Testis (tissue), 3 donors: Measurements from ENCODE around the gene COL4A1. TPM values are rescaled to one million over a fixed set of nuclear protein-coding genes. Genes with fewer than 3 reads are reported as not detected.

Experiments
- DNase-seq: peaks from one replicate; pipeline ENCODE4 v3.0.0-alpha.2; 2019
- H3K27ac ChIP-seq, 2 donors: fragments of 200-600 bp; sonication (generic); one replicate each; pipeline ENCODE4 v1.5.1; 2019
- H3K27me3 ChIP-seq: fragments of 200-600 bp; sonication (generic); one replicate; pipeline ENCODE4 v1.5.1; 2019
- H3K36me3 ChIP-seq: fragments of 200-600 bp; sonication (generic); one replicate; pipeline ENCODE4 v1.5.1; 2017; ENCODE audit warnings: low read depth; ENCODE audit errors: missing control alignments
- H3K4me1 ChIP-seq: fragments of 200-600 bp; sonication (generic); one replicate; pipeline ENCODE4 v1.5.1; 2019
- H3K4me3 ChIP-seq, 2 donors: fragments of 200-600 bp; sonication (generic); one replicate each; pipeline ENCODE4 v1.5.1; 2017 to 2019
- H3K9me3 ChIP-seq: fragments of 200-600 bp; sonication (generic); one replicate; pipeline ENCODE4 v1.5.1; 2017
- CTCF ChIP-seq, 3 experiments: fragments of 450-650 bp in 2 of 3; fragments of 200-600 bp in 1 of 3; sonication (generic) in 1 of 3; IDR thresholded peaks; one replicate each; pipeline ENCODE4 v1.5.1; 2016 to 2019; ENCODE audit warnings: antibody characterized with exemption in 3 of 3, mild to moderate bottlenecking in 2 of 3, moderate library complexity in 1 of 3
- POLR2A ChIP-seq: fragments of 450-650 bp; IDR thresholded peaks from one replicate; pipeline ENCODE4 v1.6.1; 2017; ENCODE audit warnings: antibody characterized with exemption, mild to moderate bottlenecking, moderate library complexity
- WGBS, 2 donors: methylation state at CpG; one replicate each; pipeline ENCODE4 v1.1.5; 2018; 5-methylcytosine and 5-hydroxymethylcytosine counted together
- intact Hi-C: fragments of 100-400 bp; cut with DNase I; formaldehyde crosslinking; loops from one replicate; pipeline ENCODE4 v1.15.1; 2023; ENCODE audit warnings: low total_unique reads
- polyA plus RNA-seq: library from polyadenylated mRNA; stranded (reverse); fragments of 350-450 nt; fragmentation: Illumina TruSeq; extraction: RNeasy Lipid Tissue Mini Kit (QIAGEN cat#74804); gene quantifications from one replicate; pipeline ENCODE4 v1.2.3, GENCODE V29; 2014; ENCODE audit warnings: low read depth, low replicate concordance; ENCODE audit not compliant: insufficient read depth
- total RNA-seq, 2 donors: library from RNA; depleted of rRNA; stranded (reverse); fragments of >200 nt; gene quantifications; one replicate each; pipeline ENCODE4 v1.2.3, GENCODE V29; 2016

The COL4A1 gene
- total and polyA plus RNA-seq, 3 donors from 2014 or later, result 35.5 to 43.0 (median 39.0) TPM

DNA sequence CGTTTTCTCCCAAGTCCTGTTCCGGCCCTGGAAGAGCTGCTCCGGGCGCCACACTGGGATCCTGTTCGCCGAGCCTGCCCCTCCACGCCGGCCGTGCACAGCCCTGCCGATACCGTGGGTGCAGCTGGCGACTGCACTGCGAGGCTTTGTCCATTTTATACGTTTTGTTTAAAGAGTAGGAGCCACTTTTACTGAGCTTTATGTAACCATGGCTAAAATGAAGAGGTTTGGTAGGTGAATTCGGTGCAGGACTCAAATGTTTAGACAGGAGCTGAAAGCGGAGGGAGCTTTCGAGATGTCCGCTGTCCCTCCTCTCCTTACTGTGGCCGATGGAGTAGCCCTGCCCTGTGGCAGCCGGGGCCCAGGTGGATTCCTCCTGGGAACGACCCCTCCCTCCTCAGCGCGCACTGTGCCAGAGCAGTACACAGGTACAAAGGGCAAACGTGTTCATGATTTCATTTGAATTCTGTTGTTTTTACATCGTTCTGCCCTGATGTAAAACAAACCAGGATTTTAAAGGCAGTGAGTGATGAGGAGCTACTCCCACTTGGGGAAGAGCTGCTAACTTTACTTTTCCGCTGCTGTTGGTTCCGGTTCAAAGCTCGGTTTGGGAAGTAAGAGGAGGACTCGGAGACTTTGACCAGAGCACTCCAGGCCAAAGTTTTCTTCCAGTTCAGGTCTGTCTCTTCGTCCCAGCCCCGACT lies 1.9 kb upstream of the COL4A1 start:
- intact Hi-C loops, result no loop called here
- WGBS, 2 donors, result 5 to 7% methylated on average over 24 to 31 of the region's 31 CpGs
- TF ChIP-seq POLR2A, result no peak
- no peak for TF ChIP-seq CTCF (IDR thresholded peaks at IDR 0.05)
- DNase-seq, result peak; percentile 26
- H3K27me3 ChIP-seq, result no peaks in the 10 kb centered on the region
- H3K36me3 ChIP-seq, result no peaks in the 10 kb centered on the region
- peak overlapping the region; percentile 77 to 84 for H3K4me3 ChIP-seq
- peak overlapping the region; percentile 86 to 92 for H3K27ac ChIP-seq
- no peaks in the 10 kb centered on the region for H3K4me1 ChIP-seq
- no peaks in the 10 kb centered on the region for H3K9me3 ChIP-seq

- TF ChIP-seq POLR2A (no peak), CTCF (IDR thresholded peaks at IDR 0.05) (no peak)
- Histone ChIP-seq H3K36me3 (no peaks in the 10 kb centered on the region), H3K27ac (peak overlapping the region; percentile 86 to 92), H3K4me1 (no peaks in the 10 kb centered on the region), H3K27me3 (no peaks in the 10 kb centered on the region), H3K9me3 (no peaks in the 10 kb centered on the region), H3K4me3 (peak overlapping the region; percentile 77 to 84)
- intact Hi-C loops, result no loop called here
- peak; percentile 46 for DNase-seq
- 0% methylated on average over 52 to 53 of the region's 64 CpGs for WGBS, 2 donors
These were observed 1.1 kb upstream of the COL4A1 start for GRCh38 chr13:110307767-110308655.

- TF ChIP-seq POLR2A, result no peak
- no peaks in the 10 kb centered on the region for H3K4me1 ChIP-seq
- peak overlapping the region; percentile 77 to 84 for H3K4me3 ChIP-seq
- H3K9me3 ChIP-seq, result no peaks in the 10 kb centered on the region
- peak overlapping the region; percentile 85 to 92 for H3K27ac ChIP-seq
- peak; percentile 37 for DNase-seq
- intact Hi-C loops, result no loop called here
- no peaks in the 10 kb centered on the region for H3K27me3 ChIP-seq
- 0 to 1% methylated on average over 20 to 33 of the region's 53 CpGs for WGBS, 2 donors
- H3K36me3 ChIP-seq, result no peaks in the 10 kb centered on the region
These were observed 507 bp downstream of the COL4A1 start for GRCh38 chr13:110306340-110306959.

DNA sequence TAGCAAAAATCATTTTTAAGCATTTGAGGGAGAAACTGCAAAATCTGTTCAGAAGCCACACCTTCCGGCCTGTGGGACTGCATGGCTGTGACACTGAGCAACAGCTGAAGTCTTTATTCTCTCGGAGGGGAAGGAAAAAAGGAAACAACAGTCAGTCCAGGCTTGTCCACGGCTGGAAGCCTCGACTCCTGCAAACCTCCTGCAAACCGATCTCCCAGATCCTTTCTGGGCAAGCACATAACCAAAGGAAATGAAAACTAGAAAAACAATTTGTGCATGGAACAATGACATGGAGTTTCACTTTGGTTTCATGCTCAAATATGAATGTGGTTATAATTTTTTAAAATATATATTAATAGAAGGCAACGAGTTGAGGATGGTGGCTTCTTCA lies 1.0 kb downstream of the COL4A1 start:
- DNase-seq, result no peak
- WGBS, 2 donors, result 2% methylated on average over 6 of the region's 6 CpGs
- Histone ChIP-seq H3K9me3 (no peaks in the 10 kb centered on the region), H3K36me3 (no peaks in the 10 kb centered on the region), H3K27me3 (no peaks in the 10 kb centered on the region), H3K4me3 (peak overlapping the region; percentile 77 to 84), H3K4me1 (no peaks in the 10 kb centered on the region), H3K27ac (peak overlapping the region; percentile 85 to 92)
- intact Hi-C loops, result no loop called here
- TF ChIP-seq POLR2A (no peak), CTCF (IDR thresholded peaks at IDR 0.05) (no peak)

DNA sequence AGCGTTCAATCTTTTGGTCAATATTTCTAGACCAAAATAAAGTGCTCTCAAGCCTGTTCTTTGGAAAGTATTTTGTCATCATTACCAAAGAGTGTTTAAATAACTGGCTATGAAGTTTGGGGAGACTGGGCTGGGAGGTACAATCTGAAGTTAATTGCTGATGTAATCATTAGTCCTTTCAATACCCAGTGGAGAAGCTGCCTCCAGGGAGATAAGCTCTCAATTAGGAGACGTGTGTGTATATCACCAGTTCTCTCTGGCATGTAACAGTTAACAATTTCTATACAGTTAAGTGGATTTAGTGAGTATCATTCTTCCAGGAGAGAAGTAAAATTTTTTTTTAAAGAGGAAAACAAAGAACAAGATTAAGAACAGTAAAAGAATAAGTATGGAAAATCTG lies 1.4 kb downstream of the COL4A1 start:
- intact Hi-C loops, result no loop called here
- Histone ChIP-seq H3K27me3 (no peaks in the 10 kb centered on the region), H3K4me3 (peak overlapping the region; percentile 77 to 84), H3K36me3 (no peaks in the 10 kb centered on the region), H3K27ac (peak overlapping the region; percentile 85 to 92), H3K9me3 (no peaks in the 10 kb centered on the region), H3K4me1 (no peaks in the 10 kb centered on the region)
- TF ChIP-seq POLR2A (no peak), CTCF (IDR thresholded peaks at IDR 0.05) (no peak)
- WGBS, 2 donors, result 35 to 42% methylated on average over 2 of the region's 2 CpGs
- DNase-seq, result no peak
